GM21529 (cell line): Measurements from ENCODE around the gene SAFB.
"Not testable (repeated sequence)": the region's sequence is repeated elsewhere in the genome, so short reads cannot be mapped to it uniquely, and the experiment has no call there.

Source experiments
- ATAC-seq: cut with Tn5 transposase; IDR thresholded peaks from one replicate; pipeline ENCODE4 v1.9.1; 2021; ENCODE audit not compliant: unreplicated experiment

The SAFB gene

GRCh38 chr19:5696196-5697021 lies 73.5 kb downstream of the SAFB start:
- no peak for ATAC-seq

DNA sequence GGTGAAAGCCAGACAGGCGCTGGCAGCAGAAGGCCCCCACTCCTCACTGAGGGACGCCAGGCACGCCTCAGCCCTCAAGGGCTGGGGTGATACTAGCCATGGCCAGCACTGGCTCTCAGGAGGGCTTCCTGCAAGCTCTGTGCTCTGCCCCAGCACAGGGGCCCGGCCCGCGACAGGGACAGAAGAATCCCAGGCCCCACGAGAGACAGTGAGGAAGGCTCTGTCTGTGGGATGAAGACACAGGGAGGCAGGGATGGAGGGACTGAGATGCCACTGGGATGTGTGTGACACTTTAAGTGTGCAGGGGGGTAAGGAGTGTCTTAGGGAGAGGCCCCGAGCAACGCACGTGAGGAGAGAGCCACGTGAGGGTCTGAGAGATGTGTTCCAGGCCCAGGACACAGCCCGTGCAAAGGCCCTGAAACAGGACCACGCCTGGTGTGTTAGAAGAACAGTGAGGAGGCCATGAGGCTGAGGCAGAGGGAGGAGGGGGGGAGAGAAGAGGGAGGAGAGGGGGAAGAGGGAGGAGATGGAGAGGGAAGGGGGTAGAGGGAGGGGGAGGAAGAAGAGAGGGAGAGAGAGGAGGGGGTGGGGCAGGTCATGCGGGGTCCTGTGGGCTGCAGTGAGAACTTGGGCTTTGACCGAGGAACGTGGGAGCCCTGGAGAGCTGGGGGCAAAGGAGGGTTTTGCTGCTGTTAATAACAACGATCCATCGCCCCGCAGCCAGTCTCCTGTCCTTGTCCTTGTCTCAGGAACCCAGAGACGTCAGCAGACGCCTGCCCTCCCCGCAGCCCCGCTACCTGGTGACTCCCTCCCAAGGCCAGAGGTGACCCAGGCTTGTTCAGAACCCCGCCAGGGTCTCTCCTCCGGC lies 74.4 kb downstream of the SAFB start:
- no peak for ATAC-seq

DNA sequence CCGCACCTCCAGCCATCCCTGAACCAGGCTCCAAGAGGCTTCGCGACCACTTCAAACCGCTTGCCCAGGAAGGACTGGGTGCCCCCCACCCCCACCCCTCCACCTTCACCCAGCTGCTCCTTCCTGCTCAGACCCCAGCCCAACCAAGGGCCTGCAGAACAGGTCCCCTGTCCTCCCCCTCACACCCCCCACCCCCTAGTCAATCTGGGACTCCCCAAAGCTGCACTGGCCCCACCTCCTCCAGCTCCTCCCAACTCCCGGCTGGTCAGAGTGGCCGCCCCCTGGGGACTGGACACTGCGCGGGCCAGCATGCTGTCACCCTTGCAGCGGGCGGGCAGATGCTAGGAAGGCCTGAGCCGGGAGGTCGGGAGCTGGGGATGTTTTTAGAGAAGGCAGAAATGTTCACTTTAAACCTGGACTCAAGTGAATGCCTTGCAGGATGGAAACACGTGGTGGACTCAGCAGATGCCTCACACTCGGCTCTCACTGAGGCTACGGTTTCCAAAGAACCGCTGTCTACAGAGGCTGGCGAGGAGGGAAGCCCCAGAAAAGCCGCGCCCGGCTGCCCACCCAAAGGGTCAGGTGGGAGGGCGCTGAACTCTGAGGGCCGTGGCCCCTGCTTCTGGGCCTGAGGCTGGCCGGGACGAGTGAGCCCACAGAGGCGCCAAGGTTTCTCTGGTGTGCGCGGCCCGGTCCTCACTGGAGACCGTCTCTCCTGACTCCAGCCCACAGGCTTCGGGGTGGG lies 75.2 kb downstream of the SAFB start:
- ATAC-seq: no peak

DNA sequence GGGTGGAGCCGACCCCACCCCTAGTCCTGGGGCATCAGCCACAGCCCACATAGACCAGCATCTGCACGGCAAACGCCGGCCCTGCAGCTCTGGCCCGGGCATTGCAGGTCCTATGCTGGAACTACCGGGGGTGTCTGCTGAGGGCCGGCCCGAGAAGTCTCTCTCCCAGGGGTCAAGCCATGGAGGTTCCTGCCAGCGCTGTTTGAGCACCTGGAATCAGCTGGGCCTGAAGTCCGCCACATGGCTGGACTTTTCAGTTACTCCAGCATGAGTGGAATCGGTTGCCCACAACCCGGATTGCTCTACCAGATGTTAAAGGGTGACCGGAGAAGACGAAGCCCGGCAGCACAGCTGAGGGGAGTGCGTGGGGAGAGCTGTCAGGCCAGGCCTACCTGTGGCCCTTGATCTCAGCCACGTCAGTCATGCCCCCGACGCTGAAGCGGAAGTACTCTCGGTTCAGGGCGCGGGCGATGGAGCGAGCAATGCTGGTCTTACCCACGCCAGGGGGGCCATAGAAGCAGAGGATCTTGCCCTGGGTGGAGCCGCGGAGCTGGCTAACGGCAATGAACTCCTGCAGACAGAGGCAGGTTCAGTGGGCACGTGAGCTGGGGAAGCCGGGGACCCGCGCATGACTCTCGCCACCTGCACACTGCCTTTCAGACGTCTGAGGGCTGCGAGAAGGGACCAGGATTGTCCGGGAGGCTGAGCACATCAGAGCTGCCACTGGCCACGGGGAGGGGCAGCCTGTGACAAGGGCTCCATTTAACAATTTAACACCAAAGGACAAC lies 75.9 kb downstream of the SAFB start:
- ATAC-seq: no peak

GRCh38 chr19:5700455-5701092 lies 77.7 kb downstream of the SAFB start:
- no peak for ATAC-seq

DNA sequence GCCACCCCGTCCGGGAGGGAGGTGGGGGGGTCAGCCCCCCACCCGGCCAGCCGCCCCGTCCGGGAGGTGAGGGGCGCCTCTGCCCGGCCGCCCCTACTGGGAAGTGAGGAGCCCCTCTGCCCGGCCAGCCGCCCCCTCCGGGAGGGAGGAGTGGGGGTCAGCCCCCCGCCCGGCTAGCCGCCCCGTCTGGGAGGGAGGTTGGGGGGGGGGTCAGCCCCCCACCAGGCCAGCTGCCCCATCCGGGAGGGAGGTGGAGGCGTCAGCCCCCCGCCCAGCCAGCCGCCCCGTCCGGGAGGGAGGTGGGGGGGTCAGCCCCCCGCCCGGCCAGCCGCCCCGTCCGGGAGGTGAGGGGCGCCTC lies 79.1 kb downstream of the SAFB start:
- not testable (repeated sequence) for ATAC-seq

- no peak for ATAC-seq
Measured at GRCh38 chr19:5703819-5704818, 81.2 kb downstream of the SAFB start.

DNA sequence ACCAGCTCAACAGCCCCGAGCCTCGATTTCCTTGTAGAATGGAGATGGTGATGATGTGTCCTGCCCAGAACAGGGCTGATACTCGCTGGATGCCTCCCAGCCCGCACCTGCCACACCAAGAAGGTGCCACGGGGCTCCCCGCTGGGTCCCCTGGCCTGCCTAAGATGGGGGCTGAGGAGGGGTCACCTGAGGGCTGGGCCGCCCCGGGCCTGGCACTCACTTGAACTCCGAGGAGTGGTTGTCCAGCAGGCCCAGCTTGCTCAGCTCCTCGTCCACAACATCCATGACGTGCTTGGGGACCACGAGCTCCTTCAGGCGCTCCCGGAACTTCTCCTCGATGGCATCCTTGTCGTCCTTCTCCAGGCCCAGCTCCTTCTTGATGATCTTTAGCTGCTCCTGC lies 82.7 kb downstream of the SAFB start:
- no peak for ATAC-seq

- ATAC-seq: no peak
Measured at GRCh38 chr19:5706876-5707573, 84.1 kb downstream of the SAFB start.

GRCh38 chr19:5707576-5708575 lies 85.0 kb downstream of the SAFB start:
- ATAC-seq: no peak

GRCh38 chr19:5711025-5711424 lies 88.1 kb downstream of the SAFB start:
- no peak for ATAC-seq

- no peak for ATAC-seq
Measured at GRCh38 chr19:5711713-5712161, 88.9 kb downstream of the SAFB start.

DNA sequence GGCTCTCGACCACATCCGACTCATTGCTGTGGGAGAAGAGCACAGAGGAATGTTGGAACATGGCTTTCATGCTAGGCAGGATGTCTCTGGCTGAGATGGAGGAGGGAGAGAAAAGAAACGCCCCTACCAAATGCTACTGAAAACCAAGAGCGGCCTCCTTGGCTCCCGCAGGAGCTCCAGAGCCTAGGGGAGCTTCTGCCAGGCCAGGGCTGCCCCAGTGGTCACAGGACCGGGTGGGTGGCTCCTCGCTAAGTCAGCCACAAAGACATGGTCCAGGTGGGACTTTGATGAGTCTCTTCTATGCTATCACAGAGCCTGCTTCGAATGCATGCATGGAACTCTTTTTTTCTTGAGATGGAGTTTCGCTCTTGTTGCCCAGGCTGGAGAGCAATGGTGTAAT lies 90.3 kb downstream of the SAFB start:
- no peak for ATAC-seq

DNA sequence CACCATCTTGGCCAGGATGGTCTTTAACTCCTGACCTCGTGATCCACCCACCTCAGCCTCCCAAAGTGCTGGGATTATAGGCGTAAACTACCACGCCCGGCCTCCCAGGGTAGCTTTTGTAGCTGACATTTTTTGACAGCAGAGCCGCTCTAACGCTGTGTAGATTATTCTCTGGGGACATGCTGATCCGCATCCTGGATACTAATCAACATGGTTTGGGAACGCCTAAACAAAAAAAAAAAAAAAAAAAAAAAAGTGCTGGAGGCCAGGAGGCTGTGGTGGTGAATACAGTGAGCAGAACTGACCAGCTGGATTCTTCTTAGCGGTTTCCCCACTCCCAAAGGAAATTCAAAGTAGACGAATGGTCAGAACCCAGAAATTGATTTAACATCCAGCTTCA lies 91.9 kb downstream of the SAFB start:
- no peak for ATAC-seq

GRCh38 chr19:5717215-5717935 lies 94.5 kb downstream of the SAFB start:
- ATAC-seq: no peak
